Smooth muscle cell (in vitro differentiated cells): Measurements from ENCODE around the gene MOB4. TPM values are rescaled to one million over a fixed set of nuclear protein-coding genes. Genes with fewer than 3 reads are reported as not detected.

Experiments used
- DNase-seq: peaks from one replicate; lab custom pipeline; 2025; ENCODE audit not compliant: unreplicated experiment; lab: John Stamatoyannopoulos, UW
- H2AFZ ChIP-seq: fragments of 200-600 bp; sonication (generic); 2 replicates; pipeline ENCODE4 v1.6.0; 2016; ENCODE audit warnings: antibody characterized with exemption, low read depth, mild to moderate bottlenecking
- H3F3A ChIP-seq: fragments of 200-600 bp; sonication (generic); 2 replicates; pipeline ENCODE4 v1.6.0; 2017; ENCODE audit warnings: antibody characterized with exemption, low read depth
- H3K27ac ChIP-seq: fragments of 200-600 bp; sonication (generic); 2 replicates; pipeline ENCODE4 v1.5.1; 2016; ENCODE audit warnings: low read depth, mild to moderate bottlenecking
- H3K27me3 ChIP-seq: fragments of 200-600 bp; sonication (generic); 2 replicates; pipeline ENCODE4 v1.6.1; 2016; ENCODE audit warnings: low read depth, mild to moderate bottlenecking
- H3K36me3 ChIP-seq: fragments of 200-600 bp; sonication (generic); 2 replicates; pipeline ENCODE4 v1.5.1; 2016; ENCODE audit warnings: low read depth
- H3K4me1 ChIP-seq: fragments of 200-600 bp; sonication (generic); 2 replicates; pipeline ENCODE4 v1.5.1; 2016; ENCODE audit warnings: low read depth
- H3K4me2 ChIP-seq: fragments of 200-600 bp; sonication (generic); 2 replicates; pipeline ENCODE4 v1.6.0; 2016; ENCODE audit warnings: mild to moderate bottlenecking
- H3K4me3 ChIP-seq: fragments of 200-600 bp; sonication (generic); 2 replicates; pipeline ENCODE4 v1.5.1; 2016; ENCODE audit warnings: mild to moderate bottlenecking
- H3K79me2 ChIP-seq: fragments of 200-600 bp; sonication (generic); 2 replicates; pipeline ENCODE4 v1.6.0; 2016; ENCODE audit warnings: low read depth, mild to moderate bottlenecking
- H3K9ac ChIP-seq: fragments of 200-600 bp; sonication (generic); 2 replicates; pipeline ENCODE4 v1.6.0; 2016; ENCODE audit warnings: low read depth
- H3K9me3 ChIP-seq: fragments of 200-600 bp; sonication (generic); replicated peaks from 2 replicates; pipeline ENCODE4 v1.5.1; 2016; ENCODE audit warnings: low read depth
- H4K20me1 ChIP-seq: fragments of 200-600 bp; sonication (generic); 2 replicates; pipeline ENCODE4 v1.6.0; 2016; ENCODE audit warnings: low read depth
- CTCF ChIP-seq: fragments of 200-600 bp; sonication (generic); IDR thresholded peaks from 2 replicates; pipeline ENCODE4 v1.5.1; 2017; ENCODE audit warnings: borderline replicate concordance, mild to moderate bottlenecking, antibody characterized with exemption; ENCODE audit not compliant: insufficient read depth, poor library complexity, severe bottlenecking
- WGBS: methylation state at CpG from one replicate; pipeline ENCODE4 v1.1.7; 2016; ENCODE audit warnings: low lambda C conversion rate; 5-methylcytosine and 5-hydroxymethylcytosine counted together
- polyA plus RNA-seq: library from polyadenylated mRNA; unstranded; fragments of >200 nt; fragmentation: Nextera tagmentation; extraction: Ambion mirVana; gene quantifications from 2 replicates; pipeline ENCODE4 v1.2.1, GENCODE V29; 2016
- total RNA-seq: library from RNA; depleted of rRNA; stranded (reverse); fragments of >200 nt; gene quantifications from 2 replicates; pipeline ENCODE4 v1.2.3, GENCODE V29; 2014

Gene MOB4
- total and polyA plus RNA-seq, 2 experiments from 2014 or later, result 69.3 to 73.1 TPM

- no peaks in the 10 kb centered on the region for H3K27me3 ChIP-seq
- H3K9me3 ChIP-seq, result no peaks in the 10 kb centered on the region
- WGBS, result 97% methylated on average over 9 of the region's 9 CpGs
- no peaks in the 10 kb centered on the region for H3K79me2 ChIP-seq
- no peak overlapping the region for H3K9ac ChIP-seq
- H2AFZ ChIP-seq, result no peak overlapping the region
- no peak overlapping the region for H3K4me2 ChIP-seq
- no peak for DNase-seq
- H3K36me3 ChIP-seq, result no peaks in the 10 kb centered on the region
- H3K4me1 ChIP-seq, result no peaks in the 10 kb centered on the region
- TF ChIP-seq CTCF, result no peak
- H3K4me3 ChIP-seq, result no peak overlapping the region
- H3F3A ChIP-seq, result no peaks in the 10 kb centered on the region
- no peaks in the 10 kb centered on the region for H4K20me1 ChIP-seq
- no peak overlapping the region for H3K27ac ChIP-seq
Observed at GRCh38 chr2:197560146-197560665, 44.3 kb downstream of the MOB4 start.

DNA sequence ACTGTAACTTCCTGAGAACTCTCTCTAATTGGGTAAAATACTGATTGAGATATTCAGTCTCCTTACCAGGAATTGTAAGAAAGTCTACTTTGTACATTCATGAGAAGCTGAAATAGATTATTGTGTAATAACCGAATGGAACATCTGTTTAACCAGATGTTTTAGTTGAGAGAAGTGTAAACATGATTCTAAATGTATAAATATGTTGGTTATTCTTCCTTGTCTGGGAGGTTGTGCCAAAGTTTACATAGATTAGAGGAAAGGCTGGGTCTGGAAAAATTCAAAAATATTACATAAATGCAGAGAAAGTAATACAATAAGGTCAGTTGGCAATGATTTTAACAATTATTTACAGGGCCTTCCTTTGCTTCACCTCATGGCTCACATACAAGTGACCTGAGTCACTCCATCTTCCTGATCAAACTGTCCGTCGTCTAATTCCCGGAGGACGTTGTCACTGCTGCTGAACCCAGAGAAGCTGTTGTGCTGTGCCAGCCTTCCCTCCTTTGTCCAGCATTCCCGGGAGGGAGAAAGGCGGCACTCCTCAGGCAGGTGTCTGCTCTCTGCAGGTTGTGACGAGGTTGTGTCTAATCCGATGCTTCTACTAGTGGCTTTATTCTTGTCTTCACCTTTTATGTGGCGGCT lies 55.9 kb downstream of the MOB4 start:
- 78% methylated on average over 10 of the region's 10 CpGs for WGBS
- Histone ChIP-seq H2AFZ (no peak overlapping the region), H3K4me1 (no peaks in the 10 kb centered on the region), H3K4me2 (no peak overlapping the region), H3F3A (no peaks in the 10 kb centered on the region), H4K20me1 (no peaks in the 10 kb centered on the region), H3K79me2 (no peaks in the 10 kb centered on the region), H3K4me3 (no peak overlapping the region), H3K9ac (no peak overlapping the region), H3K36me3 (no peaks in the 10 kb centered on the region), H3K9me3 (no peaks in the 10 kb centered on the region), H3K27ac (peak overlapping the region; percentile 52), H3K27me3 (no peaks in the 10 kb centered on the region)
- TF ChIP-seq CTCF, result no peak
- no peak for DNase-seq

GRCh38 chr2:197573608-197574007 lies 57.7 kb downstream of the MOB4 start:
- Histone ChIP-seq H3K36me3 (no peaks in the 10 kb centered on the region), H3K27me3 (no peaks in the 10 kb centered on the region), H3F3A (no peaks in the 10 kb centered on the region), H4K20me1 (no peaks in the 10 kb centered on the region), H3K4me1 (no peaks in the 10 kb centered on the region), H3K4me3 (no peak overlapping the region), H3K9me3 (no peaks in the 10 kb centered on the region), H2AFZ (no peak overlapping the region), H3K4me2 (no peak overlapping the region), H3K79me2 (no peaks in the 10 kb centered on the region), H3K9ac (no peak overlapping the region), H3K27ac (no peak overlapping the region)
- no peak for TF ChIP-seq CTCF
- no peak for DNase-seq
- WGBS, result 98% methylated on average over 2 of the region's 2 CpGs

DNA sequence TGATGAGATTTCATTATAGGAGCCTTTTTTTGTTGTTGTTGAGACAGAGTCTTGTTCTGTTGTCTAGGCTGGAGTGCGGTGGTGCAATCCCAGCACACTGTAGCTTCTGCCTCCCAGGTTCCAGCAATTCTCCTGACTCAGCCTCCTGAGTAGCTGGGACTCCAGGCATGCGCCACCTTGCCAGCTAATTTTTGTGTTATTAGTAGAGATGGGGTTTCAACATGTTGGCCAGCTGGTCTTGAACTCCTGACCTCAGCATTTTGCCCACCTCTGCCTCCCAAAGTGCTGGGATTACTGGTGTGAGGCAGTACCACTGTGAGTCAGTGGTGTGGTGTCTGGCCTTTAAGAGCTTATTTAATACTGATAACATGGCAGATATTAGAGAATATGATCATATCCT lies 60.1 kb downstream of the MOB4 start:
- WGBS, result 95% methylated on average over 2 of the region's 2 CpGs
- H3K9me3 ChIP-seq, result no peaks in the 10 kb centered on the region
- H3F3A ChIP-seq, result no peaks in the 10 kb centered on the region
- H2AFZ ChIP-seq, result no peak overlapping the region
- no peak for TF ChIP-seq CTCF
- no peak overlapping the region for H3K9ac ChIP-seq
- no peaks in the 10 kb centered on the region for H3K36me3 ChIP-seq
- no peaks in the 10 kb centered on the region for H4K20me1 ChIP-seq
- H3K4me3 ChIP-seq, result no peak overlapping the region
- DNase-seq, result no peak
- H3K4me2 ChIP-seq, result no peak overlapping the region
- no peaks in the 10 kb centered on the region for H3K4me1 ChIP-seq
- H3K27ac ChIP-seq, result no peak overlapping the region
- H3K79me2 ChIP-seq, result no peaks in the 10 kb centered on the region
- no peaks in the 10 kb centered on the region for H3K27me3 ChIP-seq
